Measurements from ENCODE around the gene NAGPA.

Gene NAGPA

DNA sequence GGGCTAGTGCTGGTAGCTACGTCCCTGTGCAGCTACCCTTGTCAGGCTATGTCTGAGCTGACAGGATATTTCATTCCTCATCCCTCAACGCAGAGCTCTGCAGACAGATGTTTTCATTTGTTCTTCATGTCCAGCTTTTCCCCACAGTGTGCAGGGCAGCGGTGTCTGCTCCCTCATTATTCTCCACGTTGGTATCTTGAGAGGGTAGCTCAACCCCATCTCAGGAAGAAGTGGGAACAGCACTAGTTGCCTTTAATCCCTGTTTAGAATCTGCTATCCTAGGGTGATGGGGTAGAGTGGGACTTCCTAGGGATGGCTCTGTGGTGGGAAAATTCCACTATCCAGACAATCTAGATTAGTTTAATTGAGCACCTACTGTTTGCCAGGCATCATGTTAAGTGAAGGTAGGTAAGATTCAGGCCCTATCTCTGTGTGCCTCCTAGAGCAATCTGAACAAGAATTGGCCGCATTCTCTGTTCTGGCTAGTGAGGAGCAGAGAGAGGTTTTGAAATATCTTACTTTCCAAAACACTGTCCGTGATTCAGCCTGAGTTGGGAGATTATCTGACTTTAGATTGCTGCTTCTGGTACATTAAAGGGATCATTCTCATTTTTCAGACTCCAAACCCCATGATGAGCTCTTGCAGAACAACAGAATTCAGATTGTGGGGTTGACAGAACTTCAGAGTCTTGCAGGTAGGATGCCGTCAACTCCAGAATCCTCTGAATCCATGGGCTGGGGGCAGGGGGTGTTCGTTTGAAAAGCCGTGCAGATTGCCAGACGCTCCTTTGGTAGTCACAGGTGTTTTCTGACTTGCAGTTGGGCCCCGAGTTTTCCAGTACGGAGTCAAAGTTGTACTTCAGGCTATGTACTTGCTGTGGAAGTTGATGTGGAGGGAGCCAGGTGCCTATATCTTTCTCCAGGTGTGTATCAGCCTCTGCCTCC, 38.9 kb upstream of the NAGPA start:
- TF ChIP-seq, protein P1, sequence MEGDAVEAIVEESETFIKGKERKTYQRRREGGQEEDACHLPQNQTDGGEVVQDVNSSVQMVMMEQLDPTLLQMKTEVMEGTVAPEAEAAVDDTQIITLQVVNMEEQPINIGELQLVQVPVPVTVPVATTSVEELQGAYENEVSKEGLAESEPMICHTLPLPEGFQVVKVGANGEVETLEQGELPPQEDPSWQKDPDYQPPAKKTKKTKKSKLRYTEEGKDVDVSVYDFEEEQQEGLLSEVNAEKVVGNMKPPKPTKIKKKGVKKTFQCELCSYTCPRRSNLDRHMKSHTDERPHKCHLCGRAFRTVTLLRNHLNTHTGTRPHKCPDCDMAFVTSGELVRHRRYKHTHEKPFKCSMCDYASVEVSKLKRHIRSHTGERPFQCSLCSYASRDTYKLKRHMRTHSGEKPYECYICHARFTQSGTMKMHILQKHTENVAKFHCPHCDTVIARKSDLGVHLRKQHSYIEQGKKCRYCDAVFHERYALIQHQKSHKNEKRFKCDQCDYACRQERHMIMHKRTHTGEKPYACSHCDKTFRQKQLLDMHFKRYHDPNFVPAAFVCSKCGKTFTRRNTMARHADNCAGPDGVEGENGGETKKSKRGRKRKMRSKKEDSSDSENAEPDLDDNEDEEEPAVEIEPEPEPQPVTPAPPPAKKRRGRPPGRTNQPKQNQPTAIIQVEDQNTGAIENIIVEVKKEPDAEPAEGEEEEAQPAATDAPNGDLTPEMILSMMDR (IDR thresholded peaks at IDR 0.05; ENCODE audit: low read depth, low read length, missing control alignments) = no peak
- no peak for DNase-seq (ENCODE audit: low read depth)
- in situ Hi-C loops (cut with HindIII; ENCODE audit: low sequenced_read_pairs) = no loop called here
- peak overlapping the region; percentile 80 for H3K4me3 ChIP-seq (ENCODE audit: low read depth, low read length)

GRCh38 chr16:5071681-5072333, 38.1 kb upstream of the NAGPA start, which contains the start of gene ALG1:
TSS of gene ALG1 (plus strand) at chr16:5071843. CDS start at chr16:5071850, 7 bp downstream.
- peak; percentile 63 for DNase-seq (ENCODE audit: low read depth)
- in situ Hi-C loops (cut with HindIII; ENCODE audit: low sequenced_read_pairs) = no loop called here
- peak within 1 kb of the TSS; percentile 80 for H3K4me3 ChIP-seq (ENCODE audit: low read depth, low read length)
- TF ChIP-seq, protein P1 (IDR thresholded peaks at IDR 0.05; ENCODE audit: low read depth, low read length, missing control alignments) = no peak

DNA sequence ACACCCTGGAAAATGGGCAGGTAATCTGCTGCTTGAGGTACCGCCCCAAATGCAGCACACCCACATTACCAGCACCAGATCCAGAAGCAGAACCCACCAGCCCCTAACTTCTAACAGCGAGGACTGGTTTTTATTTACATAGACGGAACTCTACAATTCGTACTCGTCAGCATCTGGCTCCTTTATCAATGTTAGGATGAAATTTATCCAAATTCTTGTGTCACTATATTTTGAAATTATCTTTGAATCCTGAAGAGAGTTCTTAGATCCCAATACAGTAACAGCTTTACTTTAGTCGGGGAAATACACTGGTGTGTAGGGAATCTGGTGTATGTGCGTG, 37.6 kb upstream of the NAGPA start:
- H3K4me3 ChIP-seq (ENCODE audit: low read depth, low read length) = peak overlapping the region; percentile 80
- TF ChIP-seq, protein P1 (IDR thresholded peaks at IDR 0.05; ENCODE audit: low read depth, low read length, missing control alignments) = no peak
- no peak for DNase-seq (ENCODE audit: low read depth)
- in situ Hi-C loops (cut with HindIII; ENCODE audit: low sequenced_read_pairs) = no loop called here

DNA sequence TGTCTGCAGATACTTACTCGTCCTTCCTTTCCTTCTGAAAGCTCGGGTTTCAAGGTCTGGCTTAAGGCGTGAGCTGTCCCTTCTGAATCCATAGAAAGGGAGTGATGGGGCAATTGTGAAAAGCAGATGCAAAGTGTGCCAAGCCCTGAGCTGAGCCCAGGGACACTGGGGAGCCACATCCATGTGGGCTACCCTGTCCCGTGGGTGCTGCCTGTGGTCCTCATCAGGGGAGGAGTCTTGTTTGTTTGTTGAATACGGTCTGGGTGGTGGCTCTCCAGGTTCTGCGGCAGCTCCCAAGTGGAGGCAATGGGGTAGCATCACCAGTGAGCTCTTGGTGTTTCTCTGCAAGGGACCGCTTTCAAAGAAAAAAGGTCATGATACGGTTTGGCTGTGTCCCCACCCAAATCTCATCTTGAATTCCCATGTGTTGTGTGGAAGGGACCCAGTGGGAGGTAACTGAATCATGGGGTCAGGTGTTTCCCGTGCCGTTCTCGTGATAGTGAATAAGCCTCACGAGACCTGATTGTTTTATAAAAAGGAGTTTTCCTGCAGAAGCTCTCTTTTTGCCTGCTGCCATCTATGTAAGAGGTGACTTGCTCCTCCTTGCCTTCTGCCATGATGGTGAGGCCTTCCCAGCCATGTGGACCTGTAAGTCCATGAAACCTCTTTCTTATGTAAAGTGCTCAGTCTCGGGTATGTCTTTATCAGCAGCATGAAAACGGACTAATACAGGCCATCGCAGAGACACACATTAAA, 36.9 kb upstream of the NAGPA start:
- in situ Hi-C loops (cut with HindIII; ENCODE audit: low sequenced_read_pairs) = no loop called here
- TF ChIP-seq, protein P1 (IDR thresholded peaks at IDR 0.05; ENCODE audit: low read depth, low read length, missing control alignments) = no peak
- no peak for DNase-seq (ENCODE audit: low read depth)
- no peak overlapping the region for H3K4me3 ChIP-seq (ENCODE audit: low read depth, low read length)

DNA sequence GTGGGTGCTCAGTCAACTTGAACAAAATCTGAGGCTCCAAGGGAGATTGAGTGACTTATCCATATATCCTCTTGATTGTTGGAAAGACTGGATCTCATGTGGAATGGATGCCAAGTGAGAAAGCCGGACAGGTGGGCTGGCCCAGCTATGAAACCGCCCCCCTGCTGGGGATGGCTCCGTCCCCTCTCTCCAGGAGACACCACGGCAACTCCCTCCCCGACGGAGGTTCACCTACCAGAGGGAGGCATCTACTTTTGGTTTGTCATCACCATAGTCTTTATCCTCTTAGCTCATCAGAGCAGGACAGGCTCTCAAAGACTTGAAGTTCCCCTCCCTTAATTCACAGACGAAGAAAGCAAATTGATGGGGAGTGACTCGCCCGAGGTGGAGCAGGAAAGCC, 36.1 kb upstream of the NAGPA start:
- in situ Hi-C loops (cut with HindIII; ENCODE audit: low sequenced_read_pairs) = no loop called here
- TF ChIP-seq, protein P1 (IDR thresholded peaks at IDR 0.05; ENCODE audit: low read depth, low read length, missing control alignments) = no peak
- no peak for DNase-seq (ENCODE audit: low read depth)
- no peak overlapping the region for H3K4me3 ChIP-seq (ENCODE audit: low read depth, low read length)

DNA sequence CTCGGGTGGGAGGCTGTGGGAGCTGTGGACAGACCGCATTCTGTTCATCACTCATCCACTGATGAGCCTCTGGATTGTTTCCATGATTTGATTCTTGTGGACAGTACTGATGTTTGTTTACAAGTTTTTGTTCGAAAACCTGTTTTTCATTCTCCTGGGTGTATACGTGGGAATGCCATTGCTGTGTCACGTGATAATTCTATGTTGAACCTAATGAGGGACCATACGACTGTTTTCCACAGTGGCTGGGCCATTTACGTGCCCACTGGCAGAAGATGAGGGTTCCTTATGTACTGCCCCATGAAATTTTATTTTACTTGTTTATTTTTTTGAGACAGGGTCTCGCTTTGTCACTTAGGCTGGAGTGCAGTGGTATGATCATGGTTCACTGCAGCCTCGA, 35.3 kb upstream of the NAGPA start:
- H3K4me3 ChIP-seq (ENCODE audit: low read depth, low read length) = no peak overlapping the region
- in situ Hi-C loops (cut with HindIII; ENCODE audit: low sequenced_read_pairs) = no loop called here
- no peak for DNase-seq (ENCODE audit: low read depth)
- TF ChIP-seq, protein P1 (IDR thresholded peaks at IDR 0.05; ENCODE audit: low read depth, low read length, missing control alignments) = no peak

All from astrocyte of the cerebellum (primary cell).